ENCODE data around the gene ELMO2. TPM values are rescaled to one million over a fixed set of nuclear protein-coding genes. Genes with fewer than 3 reads are reported as not detected.
A peak's percentile ranks its signal among the peaks of the same experiment; 100 is the strongest.

ELMO2 gene
- total and polyA plus RNA-seq, 2 of the 4 experiments (the other 2 are of a cell fraction) = 29.2 to 52.7 TPM

DNA sequence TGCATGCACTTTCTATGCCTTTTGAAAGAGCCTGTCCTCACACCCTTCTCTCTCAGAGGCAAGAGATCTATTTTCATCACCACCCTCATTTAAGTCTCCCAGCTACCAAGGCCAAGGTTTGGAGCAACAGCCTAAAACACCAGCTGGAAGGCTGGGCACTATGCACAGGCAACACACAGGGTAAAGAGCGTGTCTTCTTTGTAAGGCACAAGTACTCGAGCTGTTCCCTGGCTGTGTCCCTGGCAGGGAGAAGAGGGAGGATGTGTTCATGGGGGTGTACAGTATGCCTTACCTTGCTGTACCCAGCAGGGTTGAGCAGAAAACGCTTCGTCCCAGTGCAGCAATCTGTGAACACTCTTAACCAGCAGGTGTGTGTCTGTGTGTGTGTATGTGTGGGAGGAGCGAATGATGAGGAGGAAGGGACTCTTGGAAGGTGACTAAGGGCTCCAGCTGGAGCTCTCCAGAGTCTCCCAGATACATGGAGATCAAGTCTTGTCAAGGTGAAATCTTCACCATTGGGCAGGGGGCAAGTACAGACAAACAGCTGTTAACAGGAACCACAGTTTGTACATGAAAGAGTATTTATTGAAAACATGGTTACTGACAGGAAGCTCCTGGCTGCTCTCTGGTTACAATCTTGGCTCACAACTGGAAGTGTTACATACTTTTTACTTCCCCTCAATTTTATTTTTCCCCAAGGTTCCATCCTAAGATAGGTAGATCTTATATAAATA lies 40.8 kb downstream of the ELMO2 start:
- H4K20me1 ChIP-seq (ENCODE audit: insufficient read depth, low read length) = peaks cover 19% of the 10 kb centered on the region; the same call in 1 of the 2 replicates
- DNase-seq (no peak), ATAC-seq (ENCODE audit: low read depth) (no peak)
- H3K9ac ChIP-seq (ENCODE audit: low read depth, low read length) = no peak overlapping the region
- no peak overlapping the region for H3K14ac ChIP-seq (replicated peaks; ENCODE audit: low read depth, low read length)
- H3K4me3 ChIP-seq (ENCODE audit: insufficient read depth, low read depth, low read length) = no peak overlapping the region
- WGBS, 2 experiments (ENCODE audit: extremely low coverage in 2 of 2, insufficient read length in 1 of 2) = 97% methylated on average over 5 of the region's 5 CpGs; no CpG with 5 or more reads in 1 of the 2 experiments
- no peak overlapping the region for H3K23ac ChIP-seq (ENCODE audit: low read depth, low read length)
- no peak overlapping the region for H3K18ac ChIP-seq (ENCODE audit: low read depth, low read length)
- peak overlapping the region in 1 of 2 experiments; percentile 28; a peak in 1 of 4 replicates for H4K8ac ChIP-seq (ENCODE audit: low read depth in 2 of 2, low read length in 2 of 2)
- BruUV-seq (replicated peaks) = no TSS peak
- H3K56ac ChIP-seq (ENCODE audit: extremely low read depth, insufficient read depth, low read length) = no peak overlapping the region
- no peak overlapping the region for H2BK5ac ChIP-seq (ENCODE audit: low read depth, low read length, poor library complexity, severe bottlenecking)
- peaks cover 23% of the 10 kb centered on the region for H3K9me1 ChIP-seq (ENCODE audit: insufficient read depth, low read length)
- POLR2A ChIA-PET (ENCODE audit: unreplicated experiment) = no interaction called here
- no peak overlapping the region for H3K4me2 ChIP-seq (ENCODE audit: low read depth, low read length)
- intact Hi-C loops (cut with micrococcal nuclease) = loop anchor here (2.0 kb wide), 1 partner anchor 41 kb away; the partner anchor contains the start of gene ELMO2
- no peak overlapping the region for H2BK120ac ChIP-seq (ENCODE audit: low read depth, low read length)
- no peak overlapping the region for H2BK15ac ChIP-seq (ENCODE audit: low read depth, low read length)
- no peaks in the 10 kb centered on the region for H3K9me3 ChIP-seq (ENCODE audit: control insufficient read depth, insufficient read depth, low read length)
- peaks cover 2% of the 10 kb centered on the region; the same call in 1 of the 2 replicates for H3K4me1 ChIP-seq (ENCODE audit: control insufficient read depth, insufficient read depth, low read length)
- TF ChIP-seq CHD1 (IDR thresholded peaks at IDR 0.05; ENCODE audit: low read depth, low read length) (no peak), RAD21 (IDR thresholded peaks at IDR 0.05; ENCODE audit: low read length) (no peak), CEBPB (IDR thresholded peaks at IDR 0.05; ENCODE audit: low read depth, low read length) (no peak), MXI1 (IDR thresholded peaks at IDR 0.05; ENCODE audit: borderline replicate concordance, low read depth, low read length) (no peak), RCOR1 (IDR thresholded peaks at IDR 0.05; ENCODE audit: insufficient replicate concordance, low read length) (no peak), POLR2A (IDR thresholded peaks at IDR 0.05; ENCODE audit: low read depth, low read length) (no peak), MAZ (IDR thresholded peaks at IDR 0.05; ENCODE audit: borderline replicate concordance, low read depth, low read length) (no peak), MAFK (IDR thresholded peaks at IDR 0.05; ENCODE audit: low read depth, low read length) (no peak), BHLHE40 (IDR thresholded peaks at IDR 0.05; ENCODE audit: low read depth, low read length) (no peak), USF2 (IDR thresholded peaks at IDR 0.05; ENCODE audit: low read depth, low read length) (no peak)
- no peaks in the 10 kb centered on the region for H3K27me3 ChIP-seq (ENCODE audit: control insufficient read depth, insufficient read depth, low read length)
- H2AK5ac ChIP-seq (ENCODE audit: low read depth, low read length) = no peak overlapping the region
- no peak overlapping the region for H2AFZ ChIP-seq (replicated peaks; ENCODE audit: low read length, poor library complexity)
- no peak overlapping the region for H3K27ac ChIP-seq (ENCODE audit: insufficient read depth, low read length)
- in situ Hi-C loops (cut with MboI; ENCODE audit: low sequenced_read_pairs) = no loop called here
- H4K5ac ChIP-seq (ENCODE audit: low read depth, low read length) = no peak overlapping the region
- no peak overlapping the region for H4K91ac ChIP-seq (ENCODE audit: insufficient read depth, low read depth, low read length)
- H3K79me1 ChIP-seq (ENCODE audit: low read depth in 1 of 2, low read length in 2 of 2) = peaks cover 26 to 41% of the 10 kb centered on the region in 2 experiments
- CTCF ChIA-PET = interaction anchor here (1.0 kb wide), 1 partner anchor 17 kb away, joined by 3 read pairs; no protein-coding TSS in a partner anchor
- dilution Hi-C loops (cut with HindIII; ENCODE audit: low sequenced_read_pairs, unreplicated experiment) = no loop called here
- peaks cover 44% of the 10 kb centered on the region for H3K36me3 ChIP-seq (ENCODE audit: control insufficient read depth, insufficient read depth, low read length)
- no peak overlapping the region for H2BK20ac ChIP-seq (ENCODE audit: low read depth, low read length)
- no peak overlapping the region for H2AK9ac ChIP-seq (replicated peaks; ENCODE audit: low read depth, low read length, poor library complexity)
- H3K4ac ChIP-seq (ENCODE audit: low read depth, low read length) = no peak overlapping the region
